Breast epithelium (tissue), 3 donors: ENCODE measurements around the gene KRT35.

Experiments used
- CTCF ChIP-seq, 3 donors: fragments of 450-650 bp; IDR thresholded peaks; one replicate each; pipeline ENCODE4 v1.5.1; 2016 to 2017; ENCODE audit warnings: antibody characterized with exemption in 3 of 3, mild to moderate bottlenecking in 3 of 3, moderate library complexity in 3 of 3
- POLR2A ChIP-seq: fragments of 450-650 bp; IDR thresholded peaks from one replicate; pipeline ENCODE4 v1.6.1; 2016; ENCODE audit warnings: antibody characterized with exemption, mild to moderate bottlenecking, moderate library complexity

GRCh38 chr17:41452281-41452680 is 28.7 kb downstream of the KRT35 start:
- TF ChIP-seq POLR2A: no peak
- TF ChIP-seq CTCF (IDR thresholded peaks at IDR 0.05): no peak
